IPS-11a (cell line): ENCODE measurements around the gene EIF4A2.
"Not testable (repeated sequence)": the region's sequence is repeated elsewhere in the genome, so short reads cannot be mapped to it uniquely, and the experiment has no call there.

Source experiments
- H3K4me3 ChIP-seq: one replicate; pipeline ENCODE4 v1.5.1; 2013; ENCODE audit warnings: low read depth, low read length, control low read depth

The EIF4A2 gene

GRCh38 chr3:186818956-186819355 lies 35.6 kb downstream of the EIF4A2 start:
- no peak overlapping the region for H3K4me3 ChIP-seq

- H3K4me3 ChIP-seq = no peak overlapping the region
Measured at GRCh38 chr3:186821429-186822387, 38.3 kb downstream of the EIF4A2 start.

GRCh38 chr3:186822388-186822759 lies 39.0 kb downstream of the EIF4A2 start:
- not testable (repeated sequence) for H3K4me3 ChIP-seq

GRCh38 chr3:186823386-186823785 lies 40.0 kb downstream of the EIF4A2 start:
- H3K4me3 ChIP-seq = no peak overlapping the region

- H3K4me3 ChIP-seq = peak overlapping the region; percentile 30
Measured at GRCh38 chr3:186824430-186825139, 41.2 kb downstream of the EIF4A2 start.

GRCh38 chr3:186825294-186825821 lies 42.0 kb downstream of the EIF4A2 start:
- peak overlapping the region; percentile 30 for H3K4me3 ChIP-seq

- H3K4me3 ChIP-seq = no peak overlapping the region
Measured at GRCh38 chr3:186825872-186826409, 42.6 kb downstream of the EIF4A2 start.

GRCh38 chr3:186826410-186826975 lies 43.1 kb downstream of the EIF4A2 start:
- peak overlapping the region; percentile 8 for H3K4me3 ChIP-seq

GRCh38 chr3:186826976-186827857 lies 43.8 kb downstream of the EIF4A2 start:
- peak overlapping the region; percentile 50 for H3K4me3 ChIP-seq

- no peak overlapping the region for H3K4me3 ChIP-seq
Measured at GRCh38 chr3:186828340-186828739, 45.0 kb downstream of the EIF4A2 start.

GRCh38 chr3:186831798-186832197 lies 48.4 kb downstream of the EIF4A2 start:
- H3K4me3 ChIP-seq = no peak overlapping the region

GRCh38 chr3:186832276-186832675 lies 48.9 kb downstream of the EIF4A2 start:
- H3K4me3 ChIP-seq = no peak overlapping the region
